ENCODE results near the gene TTLL3.
"Not testable (repeated sequence)": the region's sequence is repeated elsewhere in the genome, so short reads cannot be mapped to it uniquely, and the experiment has no call there.

The TTLL3 gene

GRCh38 chr3:9809615-9810432, at the start of gene TTLL3:
Gene TTLL3 (plus strand): TSS chr3:9810262. CDS start chr3:9810662, 400 bp downstream.
- no peak for DNase-seq (ENCODE audit: low read depth)

DNA sequence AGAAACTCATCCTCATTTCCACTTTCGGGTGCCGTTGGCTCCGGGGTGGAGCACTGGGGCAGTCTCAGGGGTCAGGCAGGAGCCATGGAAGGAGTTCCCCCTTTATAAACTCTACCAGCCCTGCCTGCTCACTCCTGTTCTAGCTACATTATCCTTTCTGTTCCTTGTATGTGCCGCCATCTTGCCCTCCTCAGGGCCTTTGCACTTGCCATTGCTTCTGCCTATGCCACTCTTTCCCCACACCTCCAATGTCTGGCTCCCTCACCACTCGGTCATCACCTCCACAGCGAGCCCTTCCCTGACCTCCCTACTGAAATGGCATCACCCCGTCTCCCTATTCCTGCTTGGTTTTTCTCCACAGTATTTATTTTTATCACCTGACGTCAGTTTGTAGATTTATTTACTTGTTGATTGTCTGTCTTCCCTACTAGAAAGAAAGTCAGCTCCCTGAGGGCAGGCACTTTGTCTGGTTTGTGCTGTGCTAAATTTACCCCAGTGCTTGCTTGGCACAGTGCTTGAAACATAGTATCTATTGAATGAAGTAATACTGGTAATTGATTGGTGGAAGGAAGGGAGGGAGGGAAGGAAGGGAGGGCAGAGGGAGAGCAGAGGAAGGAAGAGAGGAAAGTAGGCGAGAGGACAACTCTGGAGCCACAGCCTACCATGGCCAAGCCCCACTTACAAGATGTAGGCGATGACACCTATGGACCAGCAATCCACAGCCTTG, 49.1 kb upstream of the TTLL3 start:
- DNase-seq (ENCODE audit: low read depth), result no peak

DNA sequence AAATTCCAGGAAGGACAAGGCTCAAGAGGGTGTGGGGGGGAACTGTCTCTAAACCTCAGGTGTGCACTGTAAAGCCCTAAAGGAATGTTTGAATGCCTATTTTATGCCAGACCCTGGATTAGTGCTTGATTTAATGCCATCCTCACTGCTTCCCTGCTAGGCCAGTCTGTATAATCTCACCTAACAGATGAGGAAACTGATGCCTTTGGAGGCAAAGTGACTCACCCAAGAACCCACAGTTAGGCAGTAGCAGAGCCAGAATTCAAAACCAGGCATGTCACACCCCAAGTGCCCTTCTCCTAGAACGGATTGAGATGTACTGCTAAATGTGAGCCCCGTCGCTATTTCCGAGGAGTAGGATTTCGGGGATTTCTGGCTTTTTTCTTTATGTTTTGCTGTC, 48.1 kb upstream of the TTLL3 start:
- DNase-seq (ENCODE audit: low read depth), result no peak

GRCh38 chr3:9762871-9763270, 47.2 kb upstream of the TTLL3 start:
- DNase-seq (ENCODE audit: low read depth), result no peak

DNA sequence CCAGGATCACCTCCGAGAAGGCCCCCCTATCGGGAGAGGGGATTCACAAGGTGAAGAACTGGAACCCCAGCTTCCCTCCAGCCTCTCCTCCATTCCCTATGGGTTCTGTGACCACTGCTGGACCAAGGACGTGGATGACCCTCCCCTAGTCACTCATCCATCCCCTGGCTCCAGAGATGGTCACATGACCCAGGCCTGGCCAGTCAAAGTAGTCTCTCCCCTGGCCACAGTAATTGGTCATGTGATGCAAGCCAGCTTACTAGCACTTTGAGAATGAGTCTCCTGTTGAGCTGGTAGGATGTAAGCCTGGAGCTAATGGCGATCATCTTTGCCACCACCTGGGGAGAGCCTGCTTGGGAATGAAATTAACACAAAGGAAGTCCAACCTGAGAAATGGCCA, 44.2 kb upstream of the TTLL3 start:
- no peak for DNase-seq (ENCODE audit: low read depth)

DNA sequence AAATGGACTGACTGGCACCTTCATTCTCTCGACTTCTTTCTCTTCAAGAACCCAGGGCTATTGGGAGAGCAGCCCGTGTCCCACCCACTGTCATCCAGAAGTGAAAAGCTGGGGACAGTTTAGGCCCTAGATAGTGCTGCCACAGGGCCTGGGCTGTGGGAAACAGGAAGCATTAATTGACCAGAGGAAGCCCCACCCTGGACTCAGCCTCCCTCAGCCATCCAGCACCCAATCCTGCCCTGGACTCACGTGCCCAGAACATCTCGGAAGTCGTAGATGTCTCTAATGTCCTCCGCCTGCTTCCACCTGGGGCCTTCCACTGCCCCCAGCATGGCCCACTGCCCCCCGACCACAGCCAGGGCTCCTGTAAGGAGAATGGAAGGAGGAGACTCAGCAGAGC, 42.6 kb upstream of the TTLL3 start:
- DNase-seq (ENCODE audit: low read depth), result no peak

DNA sequence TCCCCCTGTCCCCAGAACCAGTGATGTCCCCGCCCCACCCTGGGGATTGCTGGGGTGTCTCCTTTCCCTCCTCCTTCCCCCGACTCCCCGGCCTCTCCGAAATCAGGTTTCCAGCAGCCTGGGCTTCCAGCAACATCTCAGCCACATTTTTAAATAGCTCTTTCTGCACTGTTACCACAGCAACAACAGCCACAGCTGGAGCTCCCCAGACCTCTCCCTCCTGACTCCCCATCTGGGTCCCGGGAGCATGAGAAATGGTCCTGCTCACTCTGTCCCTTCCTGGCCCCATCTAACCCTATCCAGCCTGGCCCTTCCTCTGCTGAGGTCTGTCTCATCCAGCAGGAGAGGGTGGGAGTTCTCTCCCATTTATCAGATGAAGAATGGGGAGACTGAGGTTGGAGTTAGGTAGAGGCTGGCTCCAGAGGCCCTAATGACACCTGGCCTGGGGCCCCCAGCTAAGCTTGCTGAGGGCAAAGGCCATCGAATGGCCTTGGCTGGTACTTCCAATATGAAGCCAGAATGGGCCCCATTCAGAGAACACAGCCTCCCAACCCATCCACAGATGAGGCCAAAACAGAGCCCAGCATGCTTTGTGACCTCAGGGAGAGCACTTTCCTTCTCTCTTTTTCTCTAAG, 41.8 kb upstream of the TTLL3 start:
- no peak for DNase-seq (ENCODE audit: low read depth)

GRCh38 chr3:9769012-9769411, 41.0 kb upstream of the TTLL3 start:
- DNase-seq (ENCODE audit: low read depth), result no peak

DNA sequence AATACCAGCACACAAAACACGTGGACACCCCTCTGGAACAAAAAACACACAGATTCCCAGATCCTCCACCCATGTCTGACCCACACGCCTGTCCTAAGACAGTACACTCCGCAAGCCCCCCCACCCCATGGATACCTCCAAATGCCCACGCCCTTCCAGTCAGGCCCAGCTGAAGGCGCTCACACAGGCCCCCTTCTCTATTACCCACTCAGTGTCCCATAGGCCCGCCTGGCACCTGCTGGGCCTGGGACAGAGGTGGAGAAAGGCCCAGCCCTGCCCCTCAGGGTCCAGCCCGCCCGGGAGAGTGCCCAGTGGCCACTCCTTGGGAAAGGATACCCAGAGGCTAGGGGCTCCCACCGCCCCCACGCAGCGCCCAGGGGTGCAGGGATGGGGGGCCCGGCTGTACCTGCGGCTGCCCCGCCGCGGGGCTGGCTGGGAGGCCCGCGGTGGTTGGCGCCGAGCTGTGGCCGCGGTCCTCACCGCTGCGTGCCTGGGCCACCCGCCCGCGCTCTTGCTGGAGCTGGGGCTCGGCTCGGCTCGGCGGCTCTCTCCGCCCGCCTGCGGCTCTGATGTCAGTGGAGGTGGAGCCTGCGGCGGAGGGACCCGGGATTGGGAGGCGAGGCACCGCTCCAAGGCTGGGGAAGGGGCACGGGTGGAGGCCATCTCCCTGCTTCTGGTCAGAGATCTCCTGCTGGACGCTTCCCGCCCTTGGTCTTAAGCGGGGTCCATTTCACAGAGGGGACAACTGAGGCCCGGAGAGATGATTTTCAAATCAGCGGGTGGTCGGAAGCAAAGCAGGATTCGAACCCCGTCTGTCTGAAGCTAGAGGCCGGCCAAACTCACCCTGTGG, 40.4 kb upstream of the TTLL3 start, which contains the start of gene CAMK1:
Gene CAMK1, minus strand, starts transcription at position 522 of the 850 bp plus-strand sequence. CDS start 2,198 bp downstream, outside the sequence.
- DNase-seq (ENCODE audit: low read depth), result no peak

- no peak for DNase-seq (ENCODE audit: low read depth)
These were observed 39.7 kb upstream of the TTLL3 start for GRCh38 chr3:9770276-9770812.

- DNase-seq (ENCODE audit: low read depth), result not testable (repeated sequence)
These were observed 39.1 kb upstream of the TTLL3 start for GRCh38 chr3:9771007-9771406.

GRCh38 chr3:9776896-9777693, 33.0 kb upstream of the TTLL3 start:
- DNase-seq (ENCODE audit: low read depth), result no peak

GRCh38 chr3:9777694-9778021, 32.4 kb upstream of the TTLL3 start:
- no peak for DNase-seq (ENCODE audit: low read depth)

GRCh38 chr3:9778143-9779074, 31.7 kb upstream of the TTLL3 start:
- DNase-seq (ENCODE audit: low read depth), result no peak

DNA sequence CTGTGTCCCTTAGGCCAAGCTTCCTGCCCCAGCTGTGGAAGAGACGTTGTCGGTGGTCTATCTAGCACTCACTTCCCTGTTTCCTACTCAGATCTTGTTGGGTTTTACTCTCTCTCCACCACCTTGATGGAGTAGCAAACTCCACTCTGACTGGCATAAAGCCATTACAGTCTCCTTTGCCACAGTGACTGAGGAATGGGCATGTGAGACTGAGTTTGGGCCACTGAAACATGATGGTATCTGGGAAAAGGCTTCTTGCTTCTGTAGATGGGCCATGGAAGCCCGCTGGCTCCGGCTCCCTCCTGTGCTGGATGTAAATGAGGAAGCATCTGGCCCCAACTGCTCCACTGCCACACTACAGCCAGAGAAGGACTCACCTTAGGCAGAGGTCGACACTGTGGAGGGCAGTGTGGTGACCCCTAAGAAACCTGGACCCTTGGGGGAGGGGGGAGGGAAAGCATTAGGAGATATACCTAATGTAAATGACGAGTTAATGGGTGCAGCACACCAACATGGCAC, 30.9 kb upstream of the TTLL3 start:
- no peak for DNase-seq (ENCODE audit: low read depth)

DNA sequence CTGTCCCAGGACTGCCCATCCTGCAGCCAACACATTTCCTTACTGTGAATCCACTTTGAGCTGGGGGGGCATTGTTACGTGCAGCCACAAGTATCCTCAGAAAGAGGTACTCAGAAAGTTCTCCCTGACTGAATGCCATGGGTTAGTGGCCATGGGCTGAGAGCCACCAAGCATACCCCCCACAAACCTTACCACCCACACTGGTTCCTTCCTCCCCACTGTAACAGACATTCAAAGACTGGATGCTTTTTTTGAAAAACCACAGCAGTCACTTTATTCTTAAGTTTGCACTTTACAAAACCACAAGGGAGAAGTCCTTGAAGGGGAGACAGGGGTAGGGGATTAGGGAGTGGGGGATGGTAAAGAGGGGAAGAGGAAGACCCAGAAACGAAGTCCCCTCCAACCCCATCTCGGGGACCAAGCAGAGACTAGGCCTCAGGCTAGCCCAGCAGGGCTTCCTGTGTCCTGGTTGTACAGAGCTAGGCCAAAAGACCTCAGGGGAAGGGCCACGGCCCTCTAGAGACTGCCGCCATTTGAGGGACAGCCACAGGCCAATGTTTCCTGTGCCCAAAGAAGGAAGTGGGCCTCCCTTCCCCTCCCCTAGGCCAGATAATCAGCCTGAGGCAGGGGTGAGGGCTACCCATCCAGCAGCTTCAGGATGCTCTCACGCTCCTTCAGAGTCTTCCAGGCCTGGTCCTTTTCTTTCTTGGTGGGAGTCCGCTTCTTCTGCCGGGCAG, 30.2 kb upstream of the TTLL3 start:
- DNase-seq (ENCODE audit: low read depth), result no peak

- no peak for DNase-seq (ENCODE audit: low read depth)
These were observed 29.6 kb upstream of the TTLL3 start for GRCh38 chr3:9780458-9780812.

- DNase-seq (ENCODE audit: low read depth), result no peak
These were observed 29.2 kb upstream of the TTLL3 start for GRCh38 chr3:9780910-9781309.

GRCh38 chr3:9781551-9781950, 28.5 kb upstream of the TTLL3 start:
- no peak for DNase-seq (ENCODE audit: low read depth)
